GM19025 (cell line): ENCODE measurements around the gene LSG1.

ENCODE experiments used
- ATAC-seq: cut with Tn5 transposase; IDR thresholded peaks from one replicate; pipeline ENCODE4 v1.9.1; 2021; ENCODE audit warnings: mild to moderate bottlenecking, low read depth, moderate library complexity; ENCODE audit not compliant: unreplicated experiment

LSG1 gene

GRCh38 chr3:194671900-194672808 is at the start of gene LSG1:
LSG1 (minus strand) TSS chr3:194672191; CDS start chr3:194672162, 29 bp downstream.
- peak; percentile 75 for ATAC-seq

GRCh38 chr3:194720048-194720447 is 48.1 kb upstream of the LSG1 start:
- no peak for ATAC-seq

GRCh38 chr3:194718079-194718478 is 46.1 kb upstream of the LSG1 start:
- no peak for ATAC-seq

- no peak for ATAC-seq
These were observed 43.2 kb upstream of the LSG1 start for GRCh38 chr3:194715022-194715800.

- no peak for ATAC-seq
These were observed 42.6 kb upstream of the LSG1 start for GRCh38 chr3:194714564-194714963.

DNA sequence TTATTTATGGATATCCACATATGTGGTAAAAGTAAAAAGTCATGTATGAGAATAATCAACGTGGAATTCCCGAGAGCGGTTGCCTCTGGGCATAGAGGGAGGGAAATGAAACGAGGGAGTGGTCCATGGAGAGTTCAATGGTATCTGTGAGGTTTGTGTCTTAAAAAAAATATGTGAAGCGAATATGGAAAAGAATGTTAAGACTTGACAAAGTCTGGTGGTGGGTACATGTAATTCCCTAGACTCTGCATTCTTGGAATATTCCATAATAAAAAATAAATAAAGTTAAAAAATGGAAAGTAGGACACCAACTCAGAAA is 42.1 kb upstream of the LSG1 start:
- ATAC-seq = no peak

- no peak for ATAC-seq
These were observed 41.5 kb upstream of the LSG1 start for GRCh38 chr3:194713299-194714136.

DNA sequence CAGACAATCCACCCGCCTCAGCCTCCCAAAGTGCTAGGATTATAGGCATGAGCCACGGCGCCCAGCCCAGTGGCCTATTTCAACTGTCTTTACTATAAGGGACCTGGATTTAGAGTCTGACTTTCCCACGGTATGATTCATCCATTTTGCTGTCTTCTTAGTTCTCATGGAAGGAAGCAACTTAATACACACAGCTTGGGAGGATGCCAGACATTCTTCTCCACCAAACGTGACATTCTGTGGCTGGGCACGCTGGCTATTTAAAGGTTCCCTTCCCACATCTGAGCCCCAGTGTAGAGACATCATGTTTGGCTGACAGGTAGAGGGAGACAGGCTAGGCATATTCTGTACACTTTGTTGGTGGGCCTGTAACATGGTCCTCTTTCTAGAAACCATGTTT is 39.9 kb upstream of the LSG1 start:
- ATAC-seq = no peak

GRCh38 chr3:194711286-194711685 is 39.3 kb upstream of the LSG1 start:
- ATAC-seq = no peak

DNA sequence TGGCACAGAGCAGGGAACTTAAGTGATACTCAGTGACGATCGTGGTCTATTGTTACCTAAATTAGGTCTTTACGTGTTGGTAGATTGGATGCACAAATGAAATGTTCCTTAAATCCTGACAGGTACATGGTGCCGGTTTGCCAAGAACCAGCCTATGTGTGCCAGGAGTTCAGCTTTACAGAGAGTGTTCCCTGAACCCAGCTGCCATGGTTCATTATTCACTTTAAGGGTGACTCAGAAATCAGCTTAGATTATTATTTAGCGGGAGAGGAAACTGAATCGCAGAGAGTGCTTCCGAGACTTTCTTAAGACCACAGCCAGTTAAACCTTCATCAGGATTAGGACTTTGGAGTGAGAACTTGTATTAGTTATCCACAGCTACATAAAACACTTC is 35.2 kb upstream of the LSG1 start:
- no peak for ATAC-seq

- ATAC-seq = no peak
These were observed 33.8 kb upstream of the LSG1 start for GRCh38 chr3:194705761-194706160.

GRCh38 chr3:194705227-194705626 is 33.2 kb upstream of the LSG1 start:
- ATAC-seq = no peak

- ATAC-seq = no peak
These were observed 30.6 kb upstream of the LSG1 start for GRCh38 chr3:194702545-194702944.

DNA sequence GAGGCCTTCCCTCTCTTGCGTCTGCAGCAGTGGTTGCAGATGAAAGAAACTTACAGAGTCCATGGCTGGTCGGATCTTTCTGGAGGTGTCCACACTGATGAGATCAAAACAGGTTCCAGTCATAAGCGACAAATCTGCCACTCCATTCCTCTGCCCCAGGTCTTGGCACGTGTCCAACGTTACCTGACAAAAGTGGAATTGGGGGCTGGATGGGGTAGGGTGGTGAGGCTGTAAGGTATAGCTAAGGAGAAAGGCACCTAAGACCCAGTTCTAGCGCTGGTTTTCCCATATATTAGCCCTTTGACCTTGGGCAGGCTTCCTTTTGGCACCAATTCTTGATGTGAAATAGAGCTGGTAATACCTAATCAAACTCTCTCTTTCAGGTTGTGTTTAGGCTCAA is 24.7 kb upstream of the LSG1 start:
- ATAC-seq = no peak

DNA sequence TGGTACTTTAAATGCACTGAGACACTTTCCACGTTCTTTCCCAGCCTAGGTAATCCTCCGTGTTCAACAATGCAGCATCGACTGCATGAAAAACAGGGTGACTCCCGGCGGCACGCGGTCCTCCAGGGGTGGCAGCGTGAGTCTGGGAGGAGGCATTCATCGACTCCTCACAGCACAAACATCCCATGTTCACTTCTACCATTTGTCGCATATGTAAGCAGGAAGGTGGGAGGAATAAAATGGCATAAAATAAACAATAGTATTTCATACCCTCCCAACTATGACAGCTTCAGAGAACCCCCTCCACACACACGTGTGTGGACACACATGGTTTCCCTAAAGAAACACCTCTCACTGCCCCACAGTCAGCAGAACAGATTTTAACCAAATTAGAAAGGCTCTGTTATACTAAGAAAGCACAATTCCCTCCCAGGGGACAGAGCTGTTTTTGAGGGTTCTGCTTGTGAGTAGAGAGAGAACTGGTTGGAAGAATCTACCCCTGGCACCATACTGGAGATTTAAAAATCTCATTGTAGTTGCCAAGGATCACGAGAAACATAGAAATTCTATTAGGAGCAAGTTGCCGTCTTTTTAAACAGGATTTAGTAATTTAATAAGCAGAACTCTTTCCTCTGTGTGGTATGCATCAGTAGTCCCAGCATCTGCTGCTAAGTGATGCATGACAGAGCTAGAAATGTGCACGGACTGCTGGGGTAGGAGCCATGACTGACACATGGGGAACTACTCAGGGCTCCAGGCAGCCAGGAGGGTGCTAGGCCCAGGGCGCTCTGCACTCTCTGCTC is 19.7 kb upstream of the LSG1 start:
- ATAC-seq = peak; percentile 66

DNA sequence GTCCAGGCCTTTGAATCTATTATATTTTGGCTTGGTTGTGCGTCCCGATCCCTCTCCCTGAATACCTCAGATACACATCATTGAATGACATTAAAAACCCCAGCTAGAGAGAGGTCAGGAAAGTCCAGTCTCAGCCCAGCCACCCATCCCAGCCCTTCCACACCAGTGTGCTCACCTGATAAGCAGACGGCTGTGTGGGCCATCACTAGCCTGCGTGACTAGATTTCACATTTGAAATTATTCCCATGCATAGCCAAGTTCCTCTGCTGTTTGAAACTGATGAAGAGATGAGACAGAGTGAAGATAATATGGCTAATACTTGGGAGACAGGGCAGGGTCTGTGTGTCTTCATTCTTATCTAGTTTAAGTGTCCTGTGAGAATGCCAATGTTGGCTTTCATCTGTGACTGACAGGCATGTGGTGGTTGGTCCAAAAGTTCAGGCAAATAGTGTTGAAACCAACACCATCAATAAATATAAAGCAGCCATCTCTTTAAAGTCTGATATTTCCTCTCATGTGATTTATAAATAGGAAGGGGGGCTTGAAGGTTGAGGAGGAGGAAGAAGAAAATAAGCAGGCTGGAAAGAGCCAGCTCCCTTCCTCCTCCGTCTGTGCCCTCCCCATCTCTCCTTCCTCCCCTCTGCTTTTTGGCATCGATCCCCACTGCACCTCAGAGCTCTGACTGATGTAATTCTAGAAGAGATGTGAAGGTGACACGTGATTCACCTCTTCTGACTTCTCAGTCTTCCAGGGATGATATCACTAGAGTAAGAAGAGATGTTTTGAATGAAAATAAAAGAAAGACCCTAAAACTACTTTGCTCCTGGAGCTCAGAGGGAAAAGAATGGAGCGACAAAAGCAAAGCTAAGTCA is 18.7 kb upstream of the LSG1 start:
- ATAC-seq = no peak

DNA sequence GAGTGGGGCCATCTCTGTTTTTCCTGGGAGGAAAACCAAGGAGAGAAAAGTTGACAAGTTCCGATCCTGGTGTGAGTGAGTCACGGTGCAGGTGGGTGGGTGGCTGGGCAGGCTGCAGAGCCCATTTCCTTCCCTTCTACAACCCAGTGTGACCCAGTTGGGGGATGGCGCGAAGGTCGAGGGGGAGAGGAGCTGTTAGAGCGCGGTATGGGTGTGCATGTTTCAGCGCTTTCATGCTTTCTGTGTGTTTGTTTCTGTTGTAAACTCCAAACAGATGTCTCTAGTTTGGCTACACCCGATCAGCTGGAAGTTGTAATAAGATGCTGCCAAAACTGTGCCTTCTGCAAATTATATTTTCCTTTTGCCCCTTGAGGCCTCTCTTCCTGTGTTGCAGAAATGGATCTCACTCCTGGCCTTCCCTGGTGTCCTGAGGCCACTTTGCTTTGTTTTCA is 17.5 kb upstream of the LSG1 start:
- ATAC-seq = no peak

- no peak for ATAC-seq
These were observed 17.0 kb upstream of the LSG1 start for GRCh38 chr3:194688946-194689345.

DNA sequence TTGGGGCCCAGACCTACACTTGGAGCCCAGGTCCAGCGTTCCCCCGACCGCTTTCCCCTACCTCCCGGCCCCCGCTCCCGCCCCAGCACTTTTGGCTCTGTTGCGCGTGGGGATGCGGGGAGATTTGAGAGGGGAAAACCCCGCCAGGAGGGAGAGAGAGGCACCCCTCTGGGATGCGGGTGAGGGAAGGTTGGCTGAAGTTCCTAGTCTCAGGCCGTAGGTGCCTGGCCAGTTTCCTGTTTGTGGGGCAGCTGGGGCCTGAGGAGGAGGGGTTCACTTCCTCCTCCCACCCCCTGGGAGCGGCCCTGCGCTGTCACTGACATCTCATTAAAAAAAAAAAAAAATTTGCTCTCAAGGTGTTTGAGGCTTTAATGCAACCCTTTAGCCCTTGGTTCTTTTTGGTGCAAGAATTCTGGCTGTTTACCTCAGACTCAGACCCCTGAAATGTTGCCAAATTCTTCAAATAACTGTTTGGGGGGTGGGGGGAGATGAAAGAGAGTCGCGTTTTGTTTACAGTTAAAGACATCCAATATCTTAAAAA is 16.3 kb upstream of the LSG1 start:
- no peak for ATAC-seq
